GM18873 (cell line): ENCODE measurements around the gene CD55.
"Not testable (repeated sequence)": the region's sequence is repeated elsewhere in the genome, so short reads cannot be mapped to it uniquely, and the experiment has no call there.

Experiments
- ATAC-seq: cut with Tn5 transposase; IDR thresholded peaks from one replicate; pipeline ENCODE4 v1.9.1; 2021; ENCODE audit warnings: mild to moderate bottlenecking, moderate library complexity, moderate number of reproducible peaks; ENCODE audit not compliant: unreplicated experiment, low FRiP score

CD55 gene

DNA sequence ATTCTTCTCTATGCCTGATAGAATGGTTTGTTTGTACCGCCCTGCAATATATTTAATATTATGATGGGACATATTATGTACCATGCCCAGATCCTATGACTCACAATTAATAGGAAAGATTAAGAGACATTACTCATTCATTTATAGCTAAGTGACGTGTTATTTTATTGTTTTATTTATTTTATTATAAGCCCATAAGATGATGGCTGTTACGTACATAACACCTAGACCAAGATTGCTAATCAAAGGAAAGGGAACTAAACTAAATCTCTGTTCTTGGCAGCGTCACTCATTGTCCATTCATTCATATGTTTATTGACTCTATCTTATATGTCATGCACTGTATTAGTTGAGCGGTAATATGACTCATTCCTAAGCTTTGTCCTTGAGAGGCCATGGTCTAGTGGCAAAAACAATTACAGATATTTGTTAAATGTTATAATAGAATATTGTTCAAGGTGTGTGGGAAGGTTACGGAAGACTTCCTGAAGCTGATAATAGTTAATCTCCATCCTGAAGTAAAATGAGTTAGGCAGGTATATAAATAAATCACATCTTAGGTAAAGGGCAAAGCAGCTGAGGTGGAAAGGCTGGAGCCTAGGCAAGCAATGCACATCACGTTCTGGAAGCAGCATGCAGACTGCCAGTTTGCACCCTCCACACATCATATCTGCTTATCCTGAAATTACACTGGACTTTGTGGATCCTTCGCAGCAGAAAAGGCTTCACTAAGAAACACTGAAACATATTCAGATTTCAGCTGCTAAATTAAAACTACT is 16.6 kb upstream of the CD55 start:
- no peak for ATAC-seq

DNA sequence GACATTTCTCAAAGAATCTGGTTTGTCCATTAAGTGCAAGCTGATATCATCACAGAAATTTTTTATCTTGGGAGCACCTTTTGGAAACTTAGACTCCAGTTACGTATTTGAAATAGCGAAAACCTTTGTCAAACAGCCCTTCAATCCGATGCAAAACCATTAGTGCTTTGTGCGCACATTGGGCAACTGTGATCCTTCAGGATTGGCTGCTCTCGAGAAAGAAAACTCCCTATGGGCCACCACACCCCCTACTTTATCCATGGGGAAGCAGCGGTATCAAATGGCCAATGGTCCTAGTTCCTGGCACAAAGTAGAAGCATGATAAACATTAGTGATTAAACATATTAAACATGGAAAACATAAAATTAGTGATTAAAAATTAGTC is 16.0 kb upstream of the CD55 start:
- no peak for ATAC-seq

DNA sequence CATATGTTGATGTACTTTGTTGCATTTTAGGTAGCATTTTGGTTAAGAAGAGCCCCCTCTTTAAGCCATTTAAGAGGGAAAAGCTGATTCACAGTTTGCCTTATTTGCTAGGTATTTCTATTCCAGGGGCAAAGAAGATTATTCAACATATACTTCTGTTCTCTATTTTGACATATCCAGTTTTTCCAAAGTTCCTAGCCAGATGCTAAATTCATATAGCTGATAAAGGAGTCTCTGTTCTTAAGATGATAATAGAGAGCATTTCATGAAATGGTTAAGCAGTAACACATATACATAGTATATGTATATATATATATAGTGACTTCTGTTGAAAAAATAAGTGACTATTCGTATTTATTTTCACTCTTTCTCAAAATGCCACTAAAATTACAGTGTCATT is 15.5 kb upstream of the CD55 start:
- no peak for ATAC-seq

DNA sequence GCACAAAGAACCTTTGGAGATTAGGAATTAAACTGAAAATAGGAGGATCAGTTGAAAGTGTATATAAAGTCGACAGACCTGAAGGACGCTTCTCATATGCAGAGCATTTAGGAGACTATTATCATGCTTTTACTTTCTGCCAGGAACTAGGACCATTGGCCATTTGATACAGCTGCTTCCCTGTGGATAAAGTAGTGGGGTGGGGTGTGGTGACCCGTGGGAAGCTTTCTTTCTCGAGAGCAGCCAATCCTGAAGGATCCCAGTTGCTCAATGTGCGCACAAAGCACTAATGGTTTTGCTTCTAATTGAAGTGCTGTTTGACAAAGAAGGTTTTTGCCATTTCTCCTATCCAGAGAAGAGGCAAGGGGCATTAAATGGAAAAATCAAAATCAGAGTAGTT is 14.9 kb upstream of the CD55 start:
- ATAC-seq = no peak

DNA sequence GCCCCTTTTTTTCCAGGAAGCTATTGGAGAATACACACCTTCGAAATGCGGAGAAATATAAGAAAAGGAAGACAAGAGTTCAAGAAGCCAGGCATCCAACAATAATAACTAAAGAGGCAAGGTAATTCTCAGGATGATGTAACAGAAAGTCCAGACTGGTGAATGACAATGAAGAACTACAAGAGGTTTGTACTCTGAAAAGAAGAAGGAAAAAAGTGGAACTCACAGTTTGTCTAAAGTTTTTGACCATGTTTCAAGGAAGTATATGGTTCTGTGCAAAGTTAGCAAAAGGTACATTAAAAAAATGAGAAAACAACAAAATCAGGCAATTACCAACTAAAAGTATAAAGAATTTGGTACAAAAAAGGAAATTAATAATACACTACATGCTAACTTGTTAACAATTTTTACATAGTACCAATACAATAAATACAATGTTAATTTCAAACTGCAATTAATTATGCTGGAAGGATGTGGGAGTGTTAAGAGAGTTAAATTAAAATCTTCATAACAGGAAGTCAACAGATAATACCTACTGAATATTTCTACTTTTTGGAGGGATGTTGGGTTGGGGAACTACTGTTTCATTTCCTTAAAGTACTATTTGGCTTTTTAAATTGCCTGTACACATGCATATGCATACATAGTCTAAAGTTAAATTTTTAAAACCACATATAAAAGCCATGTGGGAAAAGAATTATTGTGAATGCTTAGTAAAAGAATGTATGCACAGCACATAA is 12.9 kb upstream of the CD55 start:
- ATAC-seq = no peak

DNA sequence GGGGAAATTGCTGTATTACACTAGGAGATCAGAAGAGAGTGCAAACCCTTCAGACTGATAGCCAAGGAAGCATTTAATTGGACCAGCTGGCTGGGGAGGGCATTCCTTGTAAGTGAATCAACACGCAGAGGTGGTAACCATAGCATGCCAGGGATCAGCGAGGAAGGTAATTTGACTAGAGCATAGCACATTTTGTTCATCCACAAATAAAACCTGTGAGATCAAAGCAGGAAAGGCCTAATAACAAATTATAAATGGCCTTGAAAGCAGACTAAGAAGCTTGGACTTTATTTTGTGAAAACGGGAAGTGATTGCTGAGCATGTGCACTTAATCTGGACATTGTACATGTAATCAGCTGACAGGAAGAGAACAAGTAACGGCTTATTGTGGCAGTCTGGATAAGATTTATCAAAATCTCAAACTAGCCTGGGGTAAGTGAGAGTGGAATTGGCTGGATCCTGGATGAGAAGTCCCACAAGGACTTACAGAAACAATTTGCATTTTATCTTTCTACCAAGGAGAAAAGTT is 11.7 kb upstream of the CD55 start:
- ATAC-seq = no peak

DNA sequence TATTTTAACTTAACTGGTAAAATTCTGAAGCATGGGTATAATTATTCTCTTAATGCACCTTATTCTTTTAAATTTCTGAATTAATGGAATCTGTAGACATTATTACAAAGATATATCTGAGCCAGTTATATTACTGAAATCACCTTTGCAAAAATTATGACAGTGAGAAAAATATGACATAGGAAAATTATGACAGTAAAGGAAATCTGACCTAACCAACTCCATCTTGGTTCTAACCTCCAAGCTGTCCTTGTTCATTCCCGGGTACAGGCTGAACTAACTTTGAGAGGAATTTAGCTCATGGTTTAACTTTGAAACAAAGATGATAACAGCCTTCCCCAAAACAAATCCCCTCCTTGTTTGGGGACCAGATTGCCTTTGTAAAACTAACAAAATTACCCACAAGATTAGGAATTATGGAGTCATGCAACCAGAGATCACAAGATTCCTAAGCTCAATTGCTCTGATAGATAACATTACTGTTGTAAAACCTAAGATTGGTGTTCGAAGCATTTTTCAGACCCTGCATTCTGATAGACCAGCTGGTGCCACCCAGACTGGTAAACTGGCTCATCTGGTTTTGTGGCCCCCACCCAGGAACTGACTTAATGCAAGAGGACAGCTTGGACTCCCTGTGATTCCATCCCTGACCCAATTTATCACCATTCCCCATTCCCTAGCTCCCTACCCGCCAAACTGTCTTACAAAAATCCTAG is 9.4 kb upstream of the CD55 start:
- ATAC-seq = no peak

DNA sequence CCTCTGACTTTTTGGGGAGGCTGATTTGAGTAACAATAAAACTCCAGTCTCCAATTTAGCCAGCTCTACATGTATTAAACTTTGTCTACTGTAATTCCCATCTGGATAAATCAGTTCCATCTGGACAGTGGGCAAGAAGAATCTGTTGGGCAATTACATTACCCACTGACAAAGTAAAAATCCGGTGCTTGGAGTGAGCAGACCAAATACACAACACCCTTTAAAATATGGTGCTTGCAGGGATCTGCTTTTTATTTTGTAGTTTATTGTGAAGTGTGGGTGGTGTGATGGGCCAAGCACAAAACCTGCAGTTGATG is 8.9 kb upstream of the CD55 start:
- ATAC-seq = no peak

DNA sequence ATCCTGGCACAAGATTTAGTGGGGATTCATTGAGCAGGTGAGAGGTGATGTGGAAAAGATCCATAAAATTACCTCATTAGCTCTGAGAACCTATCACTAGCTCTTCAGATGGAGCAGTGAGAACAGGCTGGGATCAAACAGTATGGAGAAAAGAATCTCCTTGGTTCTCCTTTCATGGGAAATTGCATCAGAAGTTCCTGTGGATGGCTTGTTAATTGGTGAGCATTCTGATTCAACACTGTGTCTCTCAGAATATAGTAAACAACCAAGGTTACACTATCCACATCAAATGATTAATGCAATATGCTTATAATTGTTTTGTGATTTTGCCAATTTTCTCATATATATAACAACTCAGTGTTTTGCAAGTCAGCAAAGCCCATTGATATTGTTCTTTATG is 8.3 kb upstream of the CD55 start:
- no peak for ATAC-seq

DNA sequence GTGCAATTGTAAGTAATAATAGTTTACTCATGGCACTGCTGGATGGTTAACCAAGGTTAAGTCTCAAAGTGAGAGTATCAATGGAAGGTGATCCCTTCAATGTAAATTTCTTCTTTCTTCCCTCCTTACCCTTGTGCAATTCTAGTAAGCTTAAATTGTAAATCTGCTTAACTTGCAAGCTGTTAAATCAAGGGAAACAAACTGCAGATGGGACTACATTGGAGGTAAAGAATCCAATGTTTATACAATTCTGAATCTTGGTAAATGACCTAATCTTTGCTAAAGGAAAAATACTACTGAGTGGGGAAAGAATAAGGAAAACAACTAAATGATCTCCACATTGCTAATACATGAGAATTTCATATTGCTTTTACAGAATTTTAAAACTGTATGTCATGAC is 6.7 kb upstream of the CD55 start:
- no peak for ATAC-seq

DNA sequence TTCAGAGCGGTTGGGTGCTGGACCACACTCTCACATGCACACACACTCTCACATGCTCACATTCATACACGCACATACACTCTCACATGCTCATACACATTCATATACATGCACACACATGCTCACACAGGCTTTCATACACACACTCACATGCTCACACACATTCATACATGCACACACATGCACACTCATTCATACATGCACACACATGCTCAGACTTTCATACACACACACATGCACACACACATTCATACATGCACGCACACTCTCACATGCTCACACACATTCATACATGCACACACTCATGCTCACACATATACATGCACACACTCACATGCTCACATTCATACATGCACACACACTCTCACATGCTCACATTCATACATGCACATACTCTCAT is 6.0 kb upstream of the CD55 start:
- no peak for ATAC-seq

DNA sequence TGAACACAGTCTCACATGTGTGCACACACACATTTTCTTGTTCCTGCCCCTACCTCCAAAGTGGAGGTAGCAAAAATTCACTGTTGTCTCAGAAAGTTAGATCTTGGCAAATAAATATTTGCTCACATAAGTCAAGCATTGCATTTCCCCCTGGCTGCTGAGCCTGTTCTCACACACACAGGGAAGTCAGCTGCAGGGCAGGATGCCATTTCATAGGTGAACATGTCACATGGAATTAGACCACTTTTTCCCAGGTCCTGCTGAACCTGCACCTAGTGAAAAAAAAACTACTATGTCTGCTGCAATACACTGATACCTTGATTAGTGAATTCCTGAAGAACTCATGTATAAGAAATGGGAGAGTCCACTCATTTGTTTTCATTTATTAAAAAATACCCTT is 5.3 kb upstream of the CD55 start:
- ATAC-seq = no peak

DNA sequence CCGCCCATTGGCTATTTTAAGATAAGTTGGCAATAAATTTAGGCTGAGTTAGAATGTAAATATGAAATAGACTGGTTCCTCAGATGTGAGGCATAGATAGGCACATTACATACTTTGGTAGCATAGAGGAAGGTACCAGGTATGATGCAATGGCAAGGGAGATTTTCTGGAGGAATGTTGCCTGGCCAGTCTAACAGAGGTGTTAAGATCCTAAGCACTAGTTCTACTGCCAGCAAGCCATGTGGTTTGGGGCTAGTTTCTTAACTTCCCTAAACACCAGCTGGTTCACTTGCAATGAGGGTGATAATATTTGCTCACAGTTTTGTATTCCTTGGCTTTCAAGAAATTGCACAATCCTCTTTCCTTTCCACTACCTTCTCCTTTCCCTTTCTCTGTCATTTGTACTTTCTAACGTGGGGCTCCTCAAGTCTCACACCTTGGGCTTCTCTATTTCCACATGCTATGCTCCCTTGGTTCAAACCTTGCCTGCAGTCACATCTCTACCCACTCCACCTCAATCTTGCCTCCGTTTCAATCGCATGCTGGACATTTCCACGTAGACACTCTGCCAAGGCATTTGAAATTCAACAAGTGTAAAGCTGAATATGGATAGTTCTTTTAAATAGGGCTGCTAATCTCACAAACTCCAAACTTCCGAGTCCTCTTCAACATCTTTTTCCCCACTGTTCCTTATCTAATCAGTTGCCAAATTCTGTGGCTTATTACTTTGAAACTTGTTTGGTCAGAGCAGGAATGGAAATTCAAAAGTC is 4.7 kb upstream of the CD55 start:
- no peak for ATAC-seq

DNA sequence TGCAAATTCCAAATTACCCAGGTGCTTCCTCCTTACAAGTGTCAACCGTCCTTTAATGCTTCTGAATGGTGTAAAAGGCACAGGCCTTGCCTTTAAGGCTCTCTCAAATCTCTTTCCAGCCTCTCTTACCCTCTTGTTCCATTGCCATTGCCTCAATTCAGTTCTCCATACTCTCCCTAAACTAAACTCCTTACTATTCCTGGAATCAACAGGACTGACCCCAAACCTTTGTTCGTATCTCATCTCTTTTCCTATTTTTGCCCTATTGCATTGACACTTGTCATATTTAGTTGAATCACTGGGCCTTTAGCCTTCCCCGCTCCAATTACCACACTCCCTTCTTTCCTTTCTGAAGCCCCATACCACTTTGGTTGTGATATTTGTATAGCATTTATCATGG is 3.9 kb upstream of the CD55 start:
- ATAC-seq = no peak

DNA sequence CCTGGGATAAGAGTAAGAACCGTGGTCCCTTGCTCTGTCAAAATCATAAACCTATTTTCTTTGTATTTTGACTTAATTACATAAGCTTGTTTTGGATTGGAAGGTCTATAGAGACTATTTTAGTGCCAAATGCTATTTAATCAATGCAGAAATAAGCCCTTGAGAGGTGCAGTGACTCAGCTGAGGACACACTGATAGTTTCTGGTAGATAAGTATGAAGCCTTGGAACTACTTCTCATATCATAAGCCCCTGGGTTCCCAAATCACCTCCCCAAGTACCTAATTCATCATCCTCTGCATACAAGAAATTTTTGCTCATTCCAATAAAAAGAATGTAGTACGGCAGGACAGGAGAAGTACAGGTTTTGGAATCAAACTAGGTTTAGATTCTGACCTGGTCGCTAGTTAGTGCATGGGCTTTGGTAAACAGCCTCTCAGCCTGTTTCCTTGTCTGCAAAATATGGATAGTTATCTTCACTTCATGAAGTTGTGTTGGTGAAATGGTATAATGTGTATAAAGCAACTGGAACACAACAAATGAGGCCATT is 3.3 kb upstream of the CD55 start:
- ATAC-seq = no peak

DNA sequence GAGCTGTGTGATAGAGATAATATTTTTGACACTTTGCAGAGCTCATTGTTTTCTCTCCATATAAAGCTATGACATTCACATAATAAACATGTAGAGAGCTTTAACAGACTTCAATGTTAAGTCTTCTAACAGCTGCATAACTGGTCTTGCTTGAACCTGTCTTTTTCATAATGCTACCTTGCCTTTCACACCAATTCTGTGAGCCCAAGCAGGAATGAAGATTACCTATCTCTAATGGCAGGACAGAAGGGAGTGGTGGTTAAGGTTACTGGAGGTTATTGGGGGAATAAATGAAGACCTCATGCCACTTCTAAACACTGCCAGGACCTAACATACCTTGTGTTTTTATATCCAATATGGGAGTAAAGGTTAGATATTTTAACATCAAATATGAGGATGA is 2.3 kb upstream of the CD55 start:
- ATAC-seq = no peak

DNA sequence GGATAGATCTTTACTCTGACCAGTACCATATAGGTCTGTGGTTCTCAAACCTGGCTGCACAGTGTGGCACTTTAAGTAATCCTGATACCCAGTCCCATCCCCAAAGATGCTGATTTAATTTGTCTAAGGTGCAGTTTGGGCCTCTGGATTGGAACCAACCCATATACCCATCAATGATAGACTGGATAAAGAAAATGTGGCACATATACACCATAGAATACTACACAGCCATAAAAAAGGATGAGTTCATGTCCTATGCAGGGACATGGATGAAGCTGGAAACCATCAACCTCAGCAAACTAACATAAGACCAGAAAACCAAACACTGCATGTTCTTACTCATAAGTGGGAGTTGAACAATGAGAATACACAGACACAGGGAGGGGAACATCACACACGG is 1.4 kb upstream of the CD55 start:
- ATAC-seq = not testable (repeated sequence)

DNA sequence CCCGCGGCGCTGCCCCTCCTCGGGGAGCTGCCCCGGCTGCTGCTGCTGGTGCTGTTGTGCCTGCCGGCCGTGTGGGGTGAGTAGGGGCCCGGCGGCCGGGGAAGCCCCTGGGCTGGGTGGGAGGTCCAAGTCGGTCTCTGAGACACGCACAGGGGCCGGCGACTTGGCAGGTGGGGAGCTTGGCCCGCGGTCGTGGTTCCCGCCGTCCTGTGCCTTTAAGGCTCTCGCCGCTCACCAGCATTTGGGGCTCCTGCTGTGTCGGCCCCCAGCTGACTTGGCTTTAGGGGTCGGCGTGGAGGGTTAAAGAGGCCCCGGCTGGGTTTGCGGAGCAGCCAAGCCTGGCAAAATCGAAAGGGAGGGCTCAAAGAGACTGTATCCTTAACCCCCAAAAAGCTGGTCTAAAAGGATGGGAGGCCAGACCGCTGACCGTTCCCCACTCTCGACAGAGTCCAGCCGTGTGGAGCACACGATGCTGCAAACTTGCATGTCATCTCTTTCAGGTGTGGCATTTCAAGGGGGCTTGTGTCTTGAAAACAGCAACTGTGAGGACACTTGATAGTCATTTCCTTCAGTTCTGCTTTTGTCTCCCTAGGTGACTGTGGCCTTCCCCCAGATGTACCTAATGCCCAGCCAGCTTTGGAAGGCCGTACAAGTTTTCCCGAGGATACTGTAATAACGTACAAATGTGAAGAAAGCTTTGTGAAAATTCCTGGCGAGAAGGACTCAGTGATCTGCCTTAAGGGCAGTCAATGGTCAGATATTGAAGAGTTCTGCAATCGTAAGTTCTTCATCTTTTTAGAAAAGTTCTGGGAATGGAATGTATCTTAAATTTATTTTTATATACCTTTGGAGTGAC is 540 bp downstream of the CD55 start:
- ATAC-seq = no peak

DNA sequence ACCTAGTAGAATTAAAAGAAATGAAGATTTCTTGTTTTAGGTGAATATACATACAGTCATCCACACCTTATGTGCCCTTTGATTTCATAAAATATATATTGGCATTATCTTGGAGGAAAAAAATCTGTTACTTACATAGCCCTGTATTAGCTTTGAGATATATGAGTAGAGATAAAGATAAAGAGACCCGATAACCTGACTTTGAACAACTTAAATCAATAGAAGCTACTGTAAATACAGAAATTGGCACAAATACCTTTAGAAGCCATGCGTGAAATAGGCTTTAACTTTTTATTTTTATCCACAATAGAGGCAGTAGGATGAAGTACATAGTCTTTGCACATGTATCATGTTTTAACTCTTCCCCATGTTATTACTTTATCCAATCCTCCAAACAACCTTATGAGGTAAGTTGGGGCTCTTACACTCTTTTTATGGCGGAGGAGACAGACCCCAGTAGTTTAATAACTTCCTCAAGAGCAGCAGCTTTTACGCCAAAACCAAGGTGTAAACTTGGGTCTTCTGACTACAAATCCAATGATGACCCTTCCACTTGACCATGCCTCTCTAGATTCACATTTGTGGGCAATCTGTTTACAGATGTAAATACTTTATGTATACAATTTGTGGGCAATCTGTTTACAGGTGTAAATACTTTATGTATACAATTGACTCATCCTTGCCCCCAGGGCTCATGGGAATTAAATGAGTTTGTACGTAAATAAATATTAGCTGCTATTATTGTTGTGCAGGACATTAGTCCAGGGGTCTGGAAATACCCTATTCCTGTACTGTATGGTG is 2.1 kb downstream of the CD55 start:
- no peak for ATAC-seq
